HEK293T (cell line): ENCODE measurements around the gene COL19A1.

Experiments
- CTCF ChIA-PET: fragments of 350-600 bp; formaldehyde crosslinking; extraction: SDS; loops from one replicate; lab custom pipeline; 2021; ENCODE audit warnings: antibody characterized with exemption, inconsistent platforms; lab: Yijun Ruan, JAX
- POLR2A ChIA-PET: fragments of 350-600 bp; formaldehyde crosslinking; extraction: SDS; loops from one replicate; lab custom pipeline; 2020; ENCODE audit warnings: antibody characterized with exemption, inconsistent platforms; lab: Yijun Ruan, JAX
- DNase-seq: peaks from one replicate; pipeline ENCODE4 v3.0.0; 2012; ENCODE audit warnings: mixed read lengths; ENCODE audit errors: extremely low spot score
- ARNT ChIP-seq: fragments of 450-650 bp; IDR thresholded peaks from 2 replicates; pipeline ENCODE4 v1.6.1; 2017; ENCODE audit warnings: mild to moderate bottlenecking
- BHLHE40 ChIP-seq: fragments of 450-650 bp; IDR thresholded peaks from 2 replicates; pipeline ENCODE4 v1.6.1; 2016; ENCODE audit warnings: mild to moderate bottlenecking, moderate library complexity, borderline replicate concordance
- CTBP1 ChIP-seq: fragments of 450-650 bp; IDR thresholded peaks from 2 replicates; pipeline ENCODE4 v1.6.1; 2016; ENCODE audit warnings: borderline replicate concordance
- ELF4 ChIP-seq: fragments of 450-650 bp; IDR thresholded peaks from 2 replicates; pipeline ENCODE4 v1.6.1; 2017; ENCODE audit warnings: antibody characterized with exemption
- FOXA1 ChIP-seq: fragments of 450-650 bp; IDR thresholded peaks from 2 replicates; pipeline ENCODE4 v1.6.1; 2016; ENCODE audit warnings: mild to moderate bottlenecking
- FOXK2 ChIP-seq: fragments of 450-650 bp; IDR thresholded peaks from 2 replicates; pipeline ENCODE4 v1.6.1; 2016; ENCODE audit warnings: mild to moderate bottlenecking
- FOXM1 ChIP-seq: fragments of 450-650 bp; IDR thresholded peaks from 2 replicates; pipeline ENCODE4 v1.6.1; 2017; ENCODE audit warnings: mild to moderate bottlenecking, borderline replicate concordance
- HDGF ChIP-seq: fragments of 450-650 bp; IDR thresholded peaks from 2 replicates; pipeline ENCODE4 v1.6.1; 2017; ENCODE audit warnings: antibody characterized with exemption, borderline replicate concordance
- L3MBTL2 ChIP-seq: fragments of 450-650 bp; conservative IDR thresholded peaks from 2 replicates; pipeline ENCODE4 v1.6.1; 2016; ENCODE audit warnings: mild to moderate bottlenecking
- LEF1 ChIP-seq: fragments of 450-650 bp; IDR thresholded peaks from 2 replicates; pipeline ENCODE4 v1.6.1; 2017; ENCODE audit warnings: mild to moderate bottlenecking, borderline replicate concordance
- NFRKB ChIP-seq: fragments of 450-650 bp; IDR thresholded peaks from 2 replicates; pipeline ENCODE4 v1.6.1; 2016; ENCODE audit warnings: mild to moderate bottlenecking, moderate library complexity
- PKNOX1 ChIP-seq: fragments of 450-650 bp; IDR thresholded peaks from 2 replicates; pipeline ENCODE4 v1.6.1; 2016
- SP1 ChIP-seq: fragments of 450-650 bp; IDR thresholded peaks from 2 replicates; pipeline ENCODE4 v1.6.1; 2017
- SUZ12 ChIP-seq: fragments of 450-650 bp; IDR thresholded peaks from 2 replicates; pipeline ENCODE4 v1.6.1; 2016; ENCODE audit warnings: mild to moderate bottlenecking
- TARDBP ChIP-seq: fragments of 450-650 bp; IDR thresholded peaks from 2 replicates; pipeline ENCODE4 v1.6.1; 2016
- ZNF384 ChIP-seq: fragments of 450-650 bp; IDR thresholded peaks from 2 replicates; pipeline ENCODE4 v1.6.1; 2016

Gene COL19A1

GRCh38 chr6:69873291-69873690 lies 6.9 kb downstream of the COL19A1 start:
- POLR2A ChIA-PET = no interaction called here
- no peak for DNase-seq
- TF ChIP-seq SUZ12 = no peak
- no peak for TF ChIP-seq PKNOX1
- no peak for TF ChIP-seq ARNT
- no peak for TF ChIP-seq HDGF
- no peak for TF ChIP-seq L3MBTL2
- no peak for TF ChIP-seq CTBP1
- no peak for TF ChIP-seq FOXK2
- no peak for TF ChIP-seq ZNF384
- no peak for TF ChIP-seq BHLHE40
- no peak for TF ChIP-seq FOXM1
- TF ChIP-seq NFRKB = no peak
- TF ChIP-seq TARDBP = no peak
- no peak for TF ChIP-seq FOXA1
- TF ChIP-seq LEF1 = no peak
- CTCF ChIA-PET = no interaction called here

- CTCF ChIA-PET = interaction anchor here (0.8 kb wide), 1 partner anchor 84 kb away, joined by 4 read pairs; no protein-coding TSS in a partner anchor
- DNase-seq = no peak
- no peak for TF ChIP-seq SP1
- TF ChIP-seq LEF1 = no peak
- POLR2A ChIA-PET = no interaction called here
Measured at GRCh38 chr6:69875715-69876114, 9.4 kb downstream of the COL19A1 start.

- no peak for DNase-seq
- ChIA-PET POLR2A (no interaction called here), CTCF (no interaction called here)
- no peak for TF ChIP-seq TARDBP
- no peak for TF ChIP-seq HDGF
- TF ChIP-seq SP1 = no peak
Measured at GRCh38 chr6:69878795-69879194, 12.4 kb downstream of the COL19A1 start.

- ChIA-PET CTCF (no interaction called here), POLR2A (no interaction called here)
- TF ChIP-seq PKNOX1 = no peak
- no peak for TF ChIP-seq SP1
- no peak for TF ChIP-seq FOXM1
- no peak for TF ChIP-seq LEF1
- TF ChIP-seq NFRKB = no peak
- no peak for TF ChIP-seq ZNF384
- TF ChIP-seq HDGF = no peak
- TF ChIP-seq BHLHE40 = no peak
- no peak for TF ChIP-seq L3MBTL2
- no peak for TF ChIP-seq ARNT
- TF ChIP-seq TARDBP = no peak
- no peak for TF ChIP-seq ELF4
- TF ChIP-seq FOXA1 = no peak
- DNase-seq = no peak
Measured at GRCh38 chr6:69880601-69881000, 14.2 kb downstream of the COL19A1 start.

GRCh38 chr6:69881322-69882151 lies 15.2 kb downstream of the COL19A1 start:
- POLR2A ChIA-PET = no interaction called here
- no peak for DNase-seq

GRCh38 chr6:69883551-69883950 lies 17.2 kb downstream of the COL19A1 start:
- POLR2A ChIA-PET = no interaction called here
- DNase-seq = no peak
- TF ChIP-seq SP1 (no peak), NFRKB (no peak), HDGF (no peak), BHLHE40 (no peak), FOXA1 (no peak)
- CTCF ChIA-PET = no interaction called here

More at GRCh38 chr6:69881322-69882151, 15.2 kb downstream of the COL19A1 start:
- TF ChIP-seq BHLHE40 (no peak), FOXK2 (no peak), ZNF384 (no peak), LEF1 (no peak), FOXM1 (no peak), PKNOX1 (no peak), HDGF (no peak), NFRKB (no peak), CTBP1 (no peak), FOXA1 (no peak), TARDBP (no peak), SUZ12 (no peak), L3MBTL2 (no peak), SP1 (no peak), ARNT (no peak), ELF4 (no peak)
- CTCF ChIA-PET = no interaction called here

GRCh38 chr6:69884231-69884630 lies 17.9 kb downstream of the COL19A1 start:
- CTCF ChIA-PET = no interaction called here
- TF ChIP-seq ZNF384 (no peak), FOXK2 (no peak), HDGF (no peak), L3MBTL2 (no peak), FOXM1 (no peak), SUZ12 (no peak), TARDBP (no peak), SP1 (no peak)
- POLR2A ChIA-PET = no interaction called here
- no peak for DNase-seq
